ENCODE results near the gene FAIM. TPM values are rescaled to one million over a fixed set of nuclear protein-coding genes. Genes with fewer than 3 reads are reported as not detected.

Gene FAIM
- total and polyA plus RNA-seq, 2 of the 8 experiments (the other 6 are each of a cell fraction or from before 2014, with no cell fraction given) = 1.2 to 7.1 TPM

- TF ChIP-seq RBBP5 (IDR thresholded peaks at IDR 0.05; ENCODE audit: borderline replicate concordance, low read depth, low read length) (peak; percentile 71), MAX (IDR thresholded peaks at IDR 0.05) (peak; percentile 84), SRF (IDR thresholded peaks at IDR 0.05; ENCODE audit: low read depth, low read length) (peak; percentile 88), NRF1 (IDR thresholded peaks at IDR 0.05; ENCODE audit: low read depth, low read length) (no peak), RAD21 (IDR thresholded peaks at IDR 0.05 in 1 of 2, conservative IDR thresholded peaks at IDR 0.05 in 1 of 2; ENCODE audit: low read depth in 2 of 2, low read length in 2 of 2) (peak; percentile 84 to 87), KDM5A (IDR thresholded peaks at IDR 0.05; ENCODE audit: low read length) (peak; percentile 71; the same call in 1 of the 2 replicates), KDM1A (IDR thresholded peaks at IDR 0.05; ENCODE audit: borderline replicate concordance, low read length) (peak; percentile 34; the same call in 1 of the 2 replicates), RXRA (IDR thresholded peaks at IDR 0.05; ENCODE audit: insufficient read depth, low read depth, low read length) (0 out of 2 replicates have a peak, but pooled peaks have one; percentile 64), CTCF (IDR thresholded peaks at IDR 0.05; ENCODE audit: control extremely low read depth in 1 of 3, insufficient read depth in 1 of 3, low read depth in 1 of 3, low read length in 3 of 3) (peak; percentile 39 to 92 (median 65)), CREB1 (IDR thresholded peaks at IDR 0.05) (peak; percentile 89), TEAD4 (IDR thresholded peaks at IDR 0.05; ENCODE audit: low read depth, low read length) (0 out of 2 replicates have a peak, but pooled peaks have one; percentile 4), ASH2L (IDR thresholded peaks at IDR 0.05; ENCODE audit: low read length) (peak; percentile 85), SP4 (IDR thresholded peaks at IDR 0.05; ENCODE audit: low read length) (no peak), TAF1 (IDR thresholded peaks at IDR 0.05; ENCODE audit: low read depth, low read length) (peak; percentile 65), SP1 (IDR thresholded peaks at IDR 0.05; ENCODE audit: low read depth, low read length) (peak; percentile 78; the same call in 1 of the 2 replicates), SUZ12 (IDR thresholded peaks at IDR 0.05; ENCODE audit: low read length) (no peak), PHF8 (conservative IDR thresholded peaks at IDR 0.05; ENCODE audit: low read depth, low read length) (peak; percentile 66), HDAC2 (IDR thresholded peaks at IDR 0.05; ENCODE audit: borderline replicate concordance in 1 of 2, low read depth in 2 of 2, low read length in 2 of 2) (no peak), CBX5 (IDR thresholded peaks at IDR 0.05; ENCODE audit: low read depth, low read length) (no peak), TBP (IDR thresholded peaks at IDR 0.05; ENCODE audit: low read depth, low read length) (peak; percentile 43; the same call in 1 of the 2 replicates), TAF7 (optimal IDR thresholded peaks at IDR 0.05; ENCODE audit: borderline replicate concordance, low read depth, low read length) (peak; percentile 17)
Measured at GRCh38 chr3:138594150-138594934, 14.2 kb upstream of the FAIM start, which contains the start of gene CEP70 (continued).
